Activated CD4-positive, CD25-positive, alpha-beta regulatory T cell treated with anti-CD3 and anti-CD28 coated beads, Interleukin-2, amount 50 U/mL, for 16 hours (primary cell): Measurements from ENCODE around the gene ZCCHC3.

Experiments used
- DNase-seq: peaks from one replicate; pipeline ENCODE4 v3.0.0-alpha.2; 2020; ENCODE audit warnings: low read depth, low spot score

Gene ZCCHC3

DNA sequence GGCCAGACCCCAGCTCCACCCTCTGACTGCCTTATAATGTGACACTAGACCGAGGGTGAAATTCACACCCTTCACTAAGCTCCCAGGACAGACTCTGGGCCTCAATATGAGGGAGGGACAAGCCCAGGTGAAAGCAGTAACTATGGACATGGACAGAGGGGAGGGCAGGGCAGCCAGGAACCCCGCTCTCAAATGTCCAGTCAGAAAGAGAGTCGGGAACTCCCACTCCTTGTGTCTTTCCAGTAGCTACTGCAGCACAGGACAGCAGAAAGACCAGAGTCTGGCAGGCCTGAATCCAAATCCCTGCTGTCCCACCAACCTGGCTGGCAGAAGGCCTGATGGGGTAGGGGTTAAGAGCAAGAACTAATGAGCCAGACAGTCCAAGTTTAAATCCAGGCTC lies 13.2 kb upstream of the ZCCHC3 start:
- DNase-seq, result no peak

- DNase-seq, result no peak
These were observed 10.9 kb upstream of the ZCCHC3 start for GRCh38 chr20:286508-286907.

GRCh38 chr20:288956-289692 lies 8.2 kb upstream of the ZCCHC3 start:
- no peak for DNase-seq

GRCh38 chr20:289693-290083 lies 7.7 kb upstream of the ZCCHC3 start:
- no peak for DNase-seq

GRCh38 chr20:290084-290831 lies 7.1 kb upstream of the ZCCHC3 start, which contains the start of gene C20orf96:
TSS of gene C20orf96 (minus strand) at chr20:290750. CDS start at chr20:290610, 140 bp downstream.
- DNase-seq, result peak; percentile 64

GRCh38 chr20:294602-295001 lies 2.8 kb upstream of the ZCCHC3 start:
- no peak for DNase-seq

- no peak for DNase-seq
These were observed 1.6 kb upstream of the ZCCHC3 start for GRCh38 chr20:295804-296203.

GRCh38 chr20:297925-298775 lies 780 bp downstream of the ZCCHC3 start:
- DNase-seq, result no peak

DNA sequence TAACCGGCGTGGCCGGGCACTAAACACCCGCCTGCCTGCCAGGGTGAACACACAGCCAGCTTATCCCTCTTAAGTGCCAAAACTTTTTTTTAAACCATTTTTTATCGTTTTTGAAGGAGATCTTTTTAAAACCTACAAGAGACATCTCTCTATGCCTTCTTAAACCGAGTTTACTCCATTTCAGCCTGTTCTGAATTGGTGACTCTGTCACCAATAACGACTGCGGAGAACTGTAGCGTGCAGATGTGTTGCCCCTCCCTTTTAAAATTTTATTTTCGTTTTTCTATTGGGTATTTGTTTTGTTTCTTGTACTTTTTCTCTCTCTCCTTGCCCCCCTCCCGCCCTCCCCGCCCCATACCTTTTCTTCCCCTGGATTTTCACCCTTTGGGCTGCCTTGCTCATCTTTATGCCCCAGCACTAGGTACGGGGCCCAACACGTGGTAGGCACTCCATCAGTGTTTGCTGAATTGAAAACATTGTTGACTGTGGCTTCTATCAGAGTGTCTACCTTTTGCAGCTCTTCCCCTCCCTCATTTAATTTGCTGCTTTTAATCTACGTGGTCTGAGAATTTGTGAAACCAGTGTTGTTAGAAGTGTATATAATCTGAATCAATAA lies 1.5 kb downstream of the ZCCHC3 start:
- DNase-seq, result no peak

GRCh38 chr20:300345-300990 lies 3.1 kb downstream of the ZCCHC3 start:
- no peak for DNase-seq

DNA sequence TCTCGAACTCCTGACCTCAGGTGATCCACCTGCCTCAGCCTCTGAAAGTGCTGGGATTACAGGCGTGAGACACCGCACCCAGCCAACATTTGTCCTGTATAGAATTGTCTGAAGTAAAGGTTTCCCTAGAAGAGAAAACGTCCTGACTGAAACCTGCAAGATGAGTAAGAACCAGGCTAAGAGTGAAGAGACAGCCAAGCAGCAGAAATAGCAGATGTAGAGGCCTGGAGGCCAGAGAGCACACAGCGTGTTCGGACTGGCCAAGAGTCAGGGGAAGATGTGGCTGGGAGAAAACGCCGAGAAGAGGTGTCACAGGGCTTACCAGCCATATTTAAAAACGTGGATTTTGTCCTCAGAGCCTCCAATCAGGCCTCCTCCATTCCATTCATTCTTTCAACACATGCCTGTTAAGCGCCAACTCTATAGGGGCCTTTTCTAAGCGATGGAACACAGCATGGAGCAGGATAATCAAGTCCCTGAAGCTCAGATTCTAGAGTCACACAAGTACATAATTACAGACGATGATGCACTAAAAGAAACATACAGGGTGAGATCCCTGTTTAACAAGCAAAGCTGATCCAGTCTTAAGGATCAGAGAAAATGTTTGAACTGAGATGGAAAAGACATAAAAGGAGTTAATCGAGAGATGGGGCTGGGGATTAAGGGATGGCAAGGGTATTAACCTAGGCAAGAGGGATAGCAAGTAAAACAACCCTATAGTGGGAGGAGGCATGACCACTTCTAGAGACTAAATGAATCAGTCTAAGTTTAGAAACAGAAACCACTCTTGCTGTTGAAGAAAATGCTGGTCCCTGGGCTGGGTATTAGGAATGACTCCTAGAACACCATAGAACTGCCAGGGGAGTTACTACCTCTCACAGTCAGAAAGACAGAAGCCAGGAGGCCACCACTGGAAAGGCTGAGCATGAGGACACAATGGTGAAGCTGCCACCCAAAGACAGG lies 4.8 kb downstream of the ZCCHC3 start:
- no peak for DNase-seq

- DNase-seq, result no peak
These were observed 8.4 kb downstream of the ZCCHC3 start for GRCh38 chr20:305745-306144.

- DNase-seq, result no peak
These were observed 11.2 kb downstream of the ZCCHC3 start for GRCh38 chr20:308427-309038.

GRCh38 chr20:309306-309840 lies 12.0 kb downstream of the ZCCHC3 start:
- no peak for DNase-seq

DNA sequence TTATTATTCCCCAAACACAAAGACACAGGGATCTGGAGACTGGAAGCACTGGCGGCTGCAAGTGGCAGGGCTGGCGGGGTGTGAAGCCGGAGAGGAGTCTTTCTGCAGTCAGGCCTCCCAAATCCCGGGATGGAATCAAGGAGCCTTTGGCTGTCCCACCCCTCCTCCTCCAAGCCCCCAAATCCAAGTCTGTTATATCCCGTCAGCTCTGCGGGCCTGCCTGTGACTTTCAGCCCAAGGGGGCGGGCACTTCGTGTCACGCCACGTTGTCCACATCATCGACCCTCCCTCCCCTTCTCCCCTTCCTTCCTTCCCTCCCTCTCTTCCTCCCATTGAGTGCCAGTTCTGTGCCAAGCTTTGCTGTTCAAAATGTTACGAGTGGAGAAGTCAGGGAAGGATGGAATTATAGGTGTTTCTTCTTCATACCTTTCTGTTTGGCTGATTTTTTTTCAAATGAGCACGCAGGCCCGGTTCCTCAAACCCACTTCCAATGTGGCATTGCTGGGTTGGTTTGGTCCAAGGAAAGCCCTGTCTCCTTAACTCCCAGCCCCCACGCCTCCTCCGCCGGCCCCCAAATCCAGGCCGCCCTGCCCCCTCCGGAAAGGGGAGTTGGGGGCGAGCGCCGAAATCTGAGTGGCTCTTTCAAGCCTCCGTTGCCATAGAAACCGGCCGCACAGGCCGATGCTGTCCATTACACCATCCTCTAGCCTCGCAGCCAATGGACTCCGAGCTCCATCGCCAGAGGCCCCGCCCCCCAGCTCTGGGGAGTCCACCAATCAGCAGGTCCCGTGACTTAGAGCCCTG lies 12.7 kb downstream of the ZCCHC3 start:
- DNase-seq, result peak; percentile 54

GRCh38 chr20:310645-311044 lies 13.3 kb downstream of the ZCCHC3 start:
- DNase-seq, result no peak

GRCh38 chr20:311609-312008 lies 14.2 kb downstream of the ZCCHC3 start:
- no peak for DNase-seq

DNA sequence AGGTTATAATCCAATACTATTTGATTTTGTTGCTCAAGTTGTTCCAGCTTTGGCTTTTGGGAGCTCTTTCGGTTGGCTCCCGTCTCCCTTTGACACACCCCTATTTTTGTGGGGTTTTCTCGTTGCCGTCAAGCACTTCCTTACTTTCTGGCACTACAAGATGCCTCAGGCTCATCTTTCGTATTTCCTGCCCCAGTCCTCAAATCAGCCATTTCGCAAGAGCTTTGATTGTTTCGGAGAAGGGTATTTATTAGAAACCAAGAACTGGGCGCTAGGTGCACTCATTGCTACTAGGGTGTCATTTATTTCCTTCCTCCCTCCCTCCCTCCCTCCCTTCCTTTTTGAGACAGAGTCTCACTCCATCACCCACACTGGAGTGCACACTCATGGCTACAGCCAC lies 14.7 kb downstream of the ZCCHC3 start:
- DNase-seq, result no peak

DNA sequence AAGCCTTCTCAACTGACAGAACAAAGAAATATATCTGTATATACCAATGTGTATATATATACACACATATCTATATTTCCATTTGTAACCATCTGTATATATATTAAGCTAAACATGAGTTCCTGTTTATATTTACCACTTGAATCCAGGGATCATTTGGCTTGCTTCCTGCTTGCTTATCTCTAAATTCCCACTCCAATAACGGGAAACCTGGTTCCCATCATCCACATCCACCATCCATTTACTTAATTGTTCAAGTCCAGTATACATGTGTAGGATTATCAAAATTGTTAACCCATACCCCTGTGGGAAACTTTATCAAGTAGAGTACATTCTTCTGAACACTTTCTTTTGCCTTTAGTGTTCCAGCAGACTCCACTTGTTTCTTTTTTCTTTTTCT lies 15.5 kb downstream of the ZCCHC3 start:
- no peak for DNase-seq
